HepG2 (cell line): ENCODE measurements around the gene ATP2B2. TPM values are rescaled to one million over a fixed set of nuclear protein-coding genes. Genes with fewer than 3 reads are reported as not detected.

Experiments
- ATAC-seq: fragments of 200-7000 bp; cut with Tn5 transposase; 3 replicates; pipeline ENCODE4 v1.9.1; 2020; ENCODE audit warnings: mild to moderate bottlenecking, moderate library complexity
- BruUV-seq: library from RNA; stranded (reverse); fragments of 400-500 nt; replicated peaks from 2 replicates; lab custom pipeline; 2021; lab: Mats Ljungman, UMichigan
- CTCF ChIA-PET: fragments of 300-600 bp; formaldehyde crosslinking; extraction: SDS; loops from one replicate; lab custom pipeline; 2021; ENCODE audit warnings: low total read pairs, inconsistent platforms, low intra/inter-chr PET ratio; lab: Yijun Ruan, JAX
- POLR2A ChIA-PET: fragments of 350-600 bp; sonication (Branson Sonifier 250); formaldehyde crosslinking; loops from one replicate; lab custom pipeline; 2020; ENCODE audit warnings: antibody characterized with exemption, inconsistent platforms; lab: Yijun Ruan, JAX
- DNase-seq: peaks from one replicate; pipeline ENCODE4 v3.0.0-alpha.2; 2015; ENCODE audit warnings: low spot score
- FAIRE-seq: peaks from 3 replicates; lab custom pipeline; 2011; peaks lifted over from hg19 to GRCh38; lab: Jason Lieb, UNC
- H2AFZ ChIP-seq: one replicate; pipeline ENCODE4 v1.6.1; 2011; ENCODE audit warnings: low read length, inconsistent platforms
- H3K27ac ChIP-seq: fragments of 300-600 bp; 3 replicates; pipeline ENCODE4 v1.8.0; 2011; ENCODE audit warnings: mixed run types, mild to moderate bottlenecking, mixed read lengths, low read length, inconsistent platforms; ENCODE audit not compliant: insufficient read depth; ENCODE audit errors: extremely low read length
- H3K27me3 ChIP-seq, 2 experiments: fragments of 200-600 bp in 1 of 2; 2 replicates in 1 of 2; 3 replicates in 1 of 2; pipeline versions ENCODE4 v1.6.0 to v1.8.0; 2011; ENCODE audit warnings: low read length in 2 of 2, mild to moderate bottlenecking in 2 of 2, moderate library complexity in 2 of 2, inconsistent platforms in 1 of 2; ENCODE audit not compliant: insufficient read depth in 2 of 2, control insufficient read depth in 1 of 2
- H3K36me3 ChIP-seq, 2 experiments: fragments of 200-600 bp in 1 of 2; replicated peaks in 1 of 2; 2 replicates in 1 of 2; 3 replicates in 1 of 2; pipeline versions ENCODE4 v1.5.1 to v1.8.0; 2011; ENCODE audit warnings: low read length in 2 of 2, inconsistent platforms in 1 of 2; ENCODE audit not compliant: insufficient read depth in 2 of 2, control insufficient read depth in 1 of 2
- H3K4me1 ChIP-seq: 2 replicates; pipeline ENCODE4 v1.5.1; 2012; ENCODE audit warnings: low read length, inconsistent platforms; ENCODE audit not compliant: insufficient read depth
- H3K4me2 ChIP-seq: 2 replicates; pipeline ENCODE4 v1.6.0; 2011; ENCODE audit warnings: low read depth, low read length, inconsistent platforms
- H3K4me3 ChIP-seq, 3 experiments: fragments of 200-600 bp in 1 of 3; sonication (generic), shearing (Covaris generic) in 1 of 3; replicated peaks in 1 of 3; 2 replicates each; pipeline ENCODE4 v1.5.1; 2011 to 2016; ENCODE audit warnings: low read length in 3 of 3, inconsistent platforms in 2 of 3, low read depth in 2 of 3, mild to moderate bottlenecking in 2 of 3, control low read depth in 1 of 3, mixed read lengths in 1 of 3; ENCODE audit not compliant: insufficient read depth in 1 of 3
- H3K79me2 ChIP-seq: one replicate; pipeline ENCODE4 v1.6.1; 2011; ENCODE audit warnings: low read length, inconsistent platforms; ENCODE audit not compliant: insufficient read depth
- H3K9ac ChIP-seq: 2 replicates; pipeline ENCODE4 v1.6.0; 2011; ENCODE audit warnings: mild to moderate bottlenecking, low read depth, low read length, inconsistent platforms; ENCODE audit not compliant: insufficient read depth
- H3K9me3 ChIP-seq: 2 replicates; pipeline ENCODE4 v1.5.1; 2012; ENCODE audit warnings: mild to moderate bottlenecking, low read length
- H4K20me1 ChIP-seq: 2 replicates; pipeline ENCODE4 v1.6.0; 2011; ENCODE audit warnings: inconsistent platforms, mild to moderate bottlenecking, low read length, moderate library complexity; ENCODE audit not compliant: insufficient read depth
- CBX5 ChIP-seq: sonication (generic); formaldehyde crosslinking; IDR thresholded peaks from 2 replicates; pipeline ENCODE4 v1.4.0; 2020; ENCODE audit warnings: missing genetic modification reagents, borderline replicate concordance
- MNT ChIP-seq: fragments of 450-650 bp; IDR thresholded peaks from 2 replicates; pipeline ENCODE4 v1.6.1; 2016
- SKIL ChIP-seq: sonication (generic); formaldehyde crosslinking; IDR thresholded peaks from 2 replicates; pipeline ENCODE4 v1.8.0; 2022; ENCODE audit warnings: missing genetic modification reagents, mild to moderate bottlenecking, moderate library complexity, borderline replicate concordance
- ZNF687 ChIP-seq: sonication (generic); formaldehyde crosslinking; IDR thresholded peaks from 2 replicates; pipeline ENCODE4 v1.5.1; 2020; ENCODE audit warnings: mild to moderate bottlenecking, missing genetic modification reagents, moderate library complexity
- WGBS: methylation state at CpG from one replicate; pipeline ENCODE4 v1.1.6; 2017; ENCODE audit warnings: low lambda C conversion rate; 5-methylcytosine and 5-hydroxymethylcytosine counted together
- in situ Hi-C: cut with HindIII; loops from 2 replicates; pipeline ENCODE4 v1.10.0; 2017; ENCODE audit warnings: low pct_unique_long_range_greater_than_20kb; ENCODE audit not compliant: extremely low pct_ligation_motif_present
- intact Hi-C: fragments of 100-400 bp; cut with micrococcal nuclease; formaldehyde crosslinking; loops from one replicate; pipeline ENCODE4 v1.10.0; 2022; ENCODE audit not compliant: unreplicated experiment
- polyA plus RNA-seq, 8 experiments: library from polyadenylated mRNA; depleted of rRNA in 3 of 8; stranded (reverse) in 7 of 8; unstranded in 1 of 8; fragments of >200 nt; fragmentation: Illumina TruSeq in 4 of 8; extraction: Trizol in 4 of 8; gene quantifications; 2 replicates each; pipeline versions ENCODE4 v1.2.1 to v1.2.3, GENCODE V29; 2011 to 2016; ENCODE audit warnings: low read depth in 4 of 8, missing spikeins in 1 of 8, mixed read lengths in 1 of 8; ENCODE audit not compliant: insufficient read depth in 1 of 8
- total RNA-seq, 5 experiments: library from RNA; depleted of rRNA; stranded (reverse); fragments of >200 nt; fragmentation: Illumina TruSeq; extraction: Trizol; gene quantifications; 2 replicates each; pipeline ENCODE4 v1.2.3, GENCODE V29; 2016; ENCODE audit warnings: low read depth in 1 of 5

The ATP2B2 gene
- total and polyA plus RNA-seq, 2 of the 13 experiments (the other 11 are each of a cell fraction or from before 2014, with no cell fraction given): 1.5 to 2.3 TPM

GRCh38 chr3:10352146-10352911 lies 153.1 kb downstream of the ATP2B2 start:
- no peak overlapping the region for H3K27ac ChIP-seq
- in situ Hi-C loops (no loop called here), intact Hi-C loops (no loop called here)
- no peaks in the 10 kb centered on the region for H3K4me1 ChIP-seq
- 65% methylated on average over 6 of the region's 14 CpGs for WGBS
- DNase-seq (no peak), ATAC-seq (peak; percentile 47), FAIRE-seq (no peak)
- no peaks in the 10 kb centered on the region for H3K36me3 ChIP-seq
- no peaks in the 10 kb centered on the region for H3K9me3 ChIP-seq
- TF ChIP-seq MNT (0 out of 2 replicates have a peak, but pooled peaks have one; percentile 29), ZNF687 (CRISPR knock-in tag) (peak; percentile 9; the same call in 1 of the 2 replicates), CBX5 (CRISPR knock-in tag) (no peak), SKIL (CRISPR knock-in tag) (no peak)
- peaks cover 3 to 18% of the 10 kb centered on the region in 2 experiments; a peak in 3 of 5 replicates for H3K27me3 ChIP-seq
- ChIA-PET POLR2A (no interaction called here), CTCF (no interaction called here)
- H3K4me3 ChIP-seq: no peak overlapping the region
- no peaks in the 10 kb centered on the region for H4K20me1 ChIP-seq
- H3K79me2 ChIP-seq: no peaks in the 10 kb centered on the region
- no peak overlapping the region for H3K9ac ChIP-seq
- BruUV-seq: no TSS peak
- no peak overlapping the region for H2AFZ ChIP-seq
- no peak overlapping the region for H3K4me2 ChIP-seq
